Mucosa of gallbladder (tissue), 1 donor: Measurements from ENCODE around the gene IKZF1. TPM values are rescaled to one million over a fixed set of nuclear protein-coding genes. Genes with fewer than 3 reads are reported as not detected.

Experiments used
- DNase-seq: peaks from one replicate; pipeline ENCODE4 v3.0.0-alpha.2; 2020; ENCODE audit warnings: low spot score
- total RNA-seq: library from RNA; stranded (reverse); gene quantifications from one replicate; pipeline ENCODE4 v1.2.1, GENCODE V29; 2021
- donor health status: DM: no; HTN: no; CAD: no.

The IKZF1 gene
- total RNA-seq, 1 donor from 2014 or later: 17.4 TPM

GRCh38 chr7:50376056-50376820 is 71.7 kb downstream of the IKZF1 start:
- no peak for DNase-seq

GRCh38 chr7:50377356-50377755 is 72.8 kb downstream of the IKZF1 start:
- DNase-seq: no peak

- DNase-seq: no peak
Measured at GRCh38 chr7:50379082-50379481, 74.6 kb downstream of the IKZF1 start.

GRCh38 chr7:50379539-50379938 is 75.0 kb downstream of the IKZF1 start:
- no peak for DNase-seq

- no peak for DNase-seq
Measured at GRCh38 chr7:50382455-50382854, 77.9 kb downstream of the IKZF1 start.

- no peak for DNase-seq
Measured at GRCh38 chr7:50387351-50387750, 82.8 kb downstream of the IKZF1 start.

GRCh38 chr7:50389961-50390360 is 85.4 kb downstream of the IKZF1 start:
- DNase-seq: no peak

- no peak for DNase-seq
Measured at GRCh38 chr7:50391386-50391785, 86.9 kb downstream of the IKZF1 start.

GRCh38 chr7:50393076-50393475 is 88.6 kb downstream of the IKZF1 start:
- DNase-seq: no peak

- no peak for DNase-seq
Measured at GRCh38 chr7:50393547-50394252, 89.2 kb downstream of the IKZF1 start.

GRCh38 chr7:50394315-50394714 is 89.8 kb downstream of the IKZF1 start:
- DNase-seq: no peak

- DNase-seq: no peak
Measured at GRCh38 chr7:50396856-50397255, 92.3 kb downstream of the IKZF1 start.

GRCh38 chr7:50397320-50397970 is 92.9 kb downstream of the IKZF1 start:
- no peak for DNase-seq

- no peak for DNase-seq
Measured at GRCh38 chr7:50397971-50398324, 93.4 kb downstream of the IKZF1 start.

GRCh38 chr7:50399206-50399605 is 94.7 kb downstream of the IKZF1 start:
- no peak for DNase-seq

- DNase-seq: no peak
Measured at GRCh38 chr7:50399635-50400034, 95.1 kb downstream of the IKZF1 start.

GRCh38 chr7:50400114-50400513 is 95.6 kb downstream of the IKZF1 start:
- DNase-seq: no peak

GRCh38 chr7:50404392-50404791 is 99.9 kb downstream of the IKZF1 start:
- DNase-seq: no peak

- DNase-seq: no peak
Measured at GRCh38 chr7:50405221-50405620, 100.7 kb downstream of the IKZF1 start.

GRCh38 chr7:50406935-50407334 is 102.4 kb downstream of the IKZF1 start:
- no peak for DNase-seq

GRCh38 chr7:50409856-50410745 is 105.6 kb downstream of the IKZF1 start:
- DNase-seq: no peak

GRCh38 chr7:50411332-50411731 is 106.8 kb downstream of the IKZF1 start:
- DNase-seq: no peak
